ENCODE measurements around the gene GLT1D1.

The GLT1D1 gene

DNA sequence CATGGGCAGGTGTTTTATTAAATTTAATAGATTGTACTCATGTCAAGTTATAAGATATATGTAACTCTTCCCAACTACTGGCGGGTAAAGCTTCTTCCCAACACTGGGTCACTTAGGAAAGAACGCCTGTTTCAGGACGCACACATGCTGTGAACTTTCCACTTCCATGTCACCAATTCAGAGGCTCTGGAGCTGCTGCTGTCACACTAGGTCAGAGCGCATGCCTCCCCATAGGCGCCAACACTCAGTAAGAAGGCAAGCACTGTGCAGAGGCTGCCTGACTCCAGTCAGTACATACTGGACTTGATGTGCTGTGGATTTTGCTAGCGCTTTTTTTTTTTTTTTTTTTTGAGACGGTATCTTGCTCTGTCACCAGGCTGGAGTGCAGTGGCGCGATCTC lies 46.7 kb upstream of the GLT1D1 start:
- Histone ChIP-seq H3K4me1 (ENCODE audit: low read length) (peaks cover 7% of the 10 kb centered on the region; the same call in 1 of the 2 replicates), H3K4me3 (ENCODE audit: low read length) (no peak overlapping the region), H3K9me2 (replicated peaks; ENCODE audit: insufficient read depth, low read length) (no peaks in the 10 kb centered on the region), H3K9ac (ENCODE audit: low read length) (no peak overlapping the region), H3K4me2 (ENCODE audit: low read depth, low read length) (no peak overlapping the region), H3K79me2 (ENCODE audit: low read length) (peaks cover 49% of the 10 kb centered on the region), H3K27ac (ENCODE audit: low read length) (no peak overlapping the region), H3K9me3 (replicated peaks; ENCODE audit: insufficient read depth, low read length) (no peaks in the 10 kb centered on the region), H3K36me3 (replicated peaks; ENCODE audit: insufficient read depth, low read length) (no peaks in the 10 kb centered on the region), H4K20me1 (ENCODE audit: insufficient read depth, low read length) (no peaks in the 10 kb centered on the region), H3F3A (ENCODE audit: insufficient read depth, low read length) (peaks cover 16% of the 10 kb centered on the region), H2AFZ (ENCODE audit: low read length) (no peak overlapping the region), H3K27me3 (replicated peaks; ENCODE audit: insufficient read depth, low read length) (no peaks in the 10 kb centered on the region)
- TF ChIP-seq EZH2 (optimal IDR thresholded peaks at IDR 0.05; ENCODE audit: low read depth, low read length): no peak
- no peak for TF ChIP-seq EZH2phosphoT487 (IDR thresholded peaks at IDR 0.05; ENCODE audit: low read length)
- TF ChIP-seq, protein P1, sequence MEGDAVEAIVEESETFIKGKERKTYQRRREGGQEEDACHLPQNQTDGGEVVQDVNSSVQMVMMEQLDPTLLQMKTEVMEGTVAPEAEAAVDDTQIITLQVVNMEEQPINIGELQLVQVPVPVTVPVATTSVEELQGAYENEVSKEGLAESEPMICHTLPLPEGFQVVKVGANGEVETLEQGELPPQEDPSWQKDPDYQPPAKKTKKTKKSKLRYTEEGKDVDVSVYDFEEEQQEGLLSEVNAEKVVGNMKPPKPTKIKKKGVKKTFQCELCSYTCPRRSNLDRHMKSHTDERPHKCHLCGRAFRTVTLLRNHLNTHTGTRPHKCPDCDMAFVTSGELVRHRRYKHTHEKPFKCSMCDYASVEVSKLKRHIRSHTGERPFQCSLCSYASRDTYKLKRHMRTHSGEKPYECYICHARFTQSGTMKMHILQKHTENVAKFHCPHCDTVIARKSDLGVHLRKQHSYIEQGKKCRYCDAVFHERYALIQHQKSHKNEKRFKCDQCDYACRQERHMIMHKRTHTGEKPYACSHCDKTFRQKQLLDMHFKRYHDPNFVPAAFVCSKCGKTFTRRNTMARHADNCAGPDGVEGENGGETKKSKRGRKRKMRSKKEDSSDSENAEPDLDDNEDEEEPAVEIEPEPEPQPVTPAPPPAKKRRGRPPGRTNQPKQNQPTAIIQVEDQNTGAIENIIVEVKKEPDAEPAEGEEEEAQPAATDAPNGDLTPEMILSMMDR (IDR thresholded peaks at IDR 0.05; ENCODE audit: low read length): no peak
- no peak for DNase-seq

DNA sequence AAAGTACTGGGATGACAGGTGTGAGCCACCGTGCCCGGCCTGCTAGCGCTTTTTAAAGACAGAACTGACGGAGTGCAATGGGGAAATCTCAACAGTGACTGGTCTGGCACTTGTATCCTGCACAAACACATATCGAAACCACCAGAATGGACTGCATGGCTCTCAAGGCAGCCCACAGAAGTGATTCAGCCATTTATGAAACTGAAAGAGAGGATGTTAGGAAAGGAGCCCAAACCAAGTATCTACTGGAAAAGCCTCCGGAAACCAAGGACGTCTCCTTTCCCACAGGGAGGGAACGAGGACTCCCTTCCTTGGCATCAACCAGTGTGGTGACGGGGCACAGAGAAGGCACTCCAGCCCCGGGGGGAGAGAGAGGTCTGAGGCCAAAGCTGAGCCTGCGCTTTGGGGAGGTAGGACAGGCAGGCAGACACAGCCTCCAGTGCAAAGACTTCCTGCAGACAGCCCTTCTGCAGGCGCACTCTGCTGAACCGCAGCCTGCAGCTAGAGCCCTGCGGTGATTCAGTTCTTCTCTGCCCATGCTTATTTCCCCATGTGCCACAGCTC lies 46.0 kb upstream of the GLT1D1 start:
- Histone ChIP-seq H3K79me2 (ENCODE audit: low read length) (peaks cover 49% of the 10 kb centered on the region), H3K4me2 (ENCODE audit: low read depth, low read length) (no peak overlapping the region), H3K9me2 (replicated peaks; ENCODE audit: insufficient read depth, low read length) (no peaks in the 10 kb centered on the region), H3K4me3 (ENCODE audit: low read length) (no peak overlapping the region), H3K9ac (ENCODE audit: low read length) (no peak overlapping the region), H3K36me3 (replicated peaks; ENCODE audit: insufficient read depth, low read length) (no peaks in the 10 kb centered on the region), H3K9me3 (replicated peaks; ENCODE audit: insufficient read depth, low read length) (no peaks in the 10 kb centered on the region), H3F3A (ENCODE audit: insufficient read depth, low read length) (peaks cover 16% of the 10 kb centered on the region), H4K20me1 (ENCODE audit: insufficient read depth, low read length) (no peaks in the 10 kb centered on the region), H2AFZ (ENCODE audit: low read length) (no peak overlapping the region), H3K27ac (ENCODE audit: low read length) (no peak overlapping the region), H3K4me1 (ENCODE audit: low read length) (peaks cover 7% of the 10 kb centered on the region; the same call in 1 of the 2 replicates), H3K27me3 (replicated peaks; ENCODE audit: insufficient read depth, low read length) (no peaks in the 10 kb centered on the region)
- DNase-seq: no peak
- TF ChIP-seq, protein P1 (IDR thresholded peaks at IDR 0.05; ENCODE audit: low read length): no peak
- TF ChIP-seq EZH2phosphoT487 (IDR thresholded peaks at IDR 0.05; ENCODE audit: low read length) (no peak), EZH2 (optimal IDR thresholded peaks at IDR 0.05; ENCODE audit: low read depth, low read length) (no peak)

DNA sequence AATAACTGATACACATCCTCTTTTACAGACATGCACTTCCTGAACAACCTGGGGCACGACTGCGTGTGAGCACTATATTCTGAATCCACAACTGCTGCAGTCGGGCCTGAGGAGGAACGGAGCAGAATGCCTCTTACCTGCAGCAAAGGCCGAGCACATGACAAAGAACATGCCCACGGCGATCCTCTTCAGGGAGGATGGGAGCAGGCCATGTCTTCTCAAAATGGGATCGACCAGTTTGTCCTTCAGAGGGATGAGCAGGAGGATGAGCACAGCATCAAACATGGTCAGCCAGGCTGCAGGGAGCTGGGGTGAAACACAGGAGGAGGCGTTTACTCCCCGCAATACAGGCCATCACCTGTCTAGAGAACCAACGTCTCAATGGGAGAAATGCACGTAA lies 44.6 kb upstream of the GLT1D1 start:
- Histone ChIP-seq H4K20me1 (ENCODE audit: insufficient read depth, low read length) (no peaks in the 10 kb centered on the region), H3K4me2 (ENCODE audit: low read depth, low read length) (no peak overlapping the region), H3K27me3 (replicated peaks; ENCODE audit: insufficient read depth, low read length) (no peaks in the 10 kb centered on the region), H3K9me3 (replicated peaks; ENCODE audit: insufficient read depth, low read length) (no peaks in the 10 kb centered on the region), H3K36me3 (replicated peaks; ENCODE audit: insufficient read depth, low read length) (no peaks in the 10 kb centered on the region), H3F3A (ENCODE audit: insufficient read depth, low read length) (peaks cover 16% of the 10 kb centered on the region), H3K4me1 (ENCODE audit: low read length) (peaks cover 7% of the 10 kb centered on the region; the same call in 1 of the 2 replicates), H3K27ac (ENCODE audit: low read length) (no peak overlapping the region), H3K4me3 (ENCODE audit: low read length) (no peak overlapping the region), H3K79me2 (ENCODE audit: low read length) (peaks cover 49% of the 10 kb centered on the region), H3K9me2 (replicated peaks; ENCODE audit: insufficient read depth, low read length) (no peaks in the 10 kb centered on the region), H3K9ac (ENCODE audit: low read length) (no peak overlapping the region), H2AFZ (ENCODE audit: low read length) (no peak overlapping the region)
- DNase-seq: no peak
- TF ChIP-seq, protein P1 (IDR thresholded peaks at IDR 0.05; ENCODE audit: low read length): no peak
- no peak for TF ChIP-seq EZH2 (optimal IDR thresholded peaks at IDR 0.05; ENCODE audit: low read depth, low read length)
- no peak for TF ChIP-seq EZH2phosphoT487 (IDR thresholded peaks at IDR 0.05; ENCODE audit: low read length)

All from MM.1S (cell line).